B cell (primary cell): Measurements from ENCODE around the gene VAV2. TPM values are rescaled to one million over a fixed set of nuclear protein-coding genes. Genes with fewer than 3 reads are reported as not detected.

Source experiments
- ATAC-seq: fragments of 200-7000 bp; cut with Tn5 transposase; one replicate; pipeline ENCODE4 v1.10.0; 2021; ENCODE audit warnings: low read depth, mild to moderate bottlenecking, moderate number of reproducible peaks, moderate library complexity
- CTCF ChIA-PET: fragments of 350-600 bp; sonication (Branson Sonifier 250); formaldehyde crosslinking; loops from one replicate; lab custom pipeline; 2021; ENCODE audit warnings: antibody characterized with exemption, inconsistent platforms; lab: Charles Lee
- POLR2A ChIA-PET: fragments of 350-600 bp; sonication (Branson Sonifier 250); formaldehyde crosslinking; loops from one replicate; lab custom pipeline; 2021; ENCODE audit warnings: antibody characterized with exemption; lab: Charles Lee
- DNase-seq: peaks from one replicate; pipeline ENCODE4 v3.0.0; 2013
- H2AFZ ChIP-seq: 2 replicates; pipeline ENCODE4 v1.6.1; 2012; ENCODE audit warnings: mild to moderate bottlenecking, low read depth, low read length; ENCODE audit not compliant: insufficient read depth, poor library complexity, severe bottlenecking
- H3K27ac ChIP-seq, 2 donors: 1 replicate in 1 of 2; 2 replicates in 1 of 2; pipeline ENCODE4 v1.5.1; 2012 to 2013; ENCODE audit warnings: low read length in 2 of 2, mild to moderate bottlenecking in 2 of 2, moderate library complexity in 1 of 2
- H3K27me3 ChIP-seq, 4 experiments: fragments of 200-600 bp in 1 of 4; sonication (generic) in 1 of 4; replicated peaks in 1 of 4; 1 replicate in 2 of 4; 2 replicates in 2 of 4; pipeline versions ENCODE4 v1.6.1 to v1.7.0; 2013 to 2016; ENCODE audit warnings: low read length in 3 of 4, mild to moderate bottlenecking in 2 of 4, mixed read lengths in 1 of 4, moderate library complexity in 1 of 4; ENCODE audit not compliant: insufficient read depth in 4 of 4, control insufficient read depth in 3 of 4; ENCODE audit errors: control extremely low read depth in 1 of 4
- H3K36me3 ChIP-seq, 2 experiments: replicated peaks in 1 of 2; 1 replicate in 1 of 2; 2 replicates in 1 of 2; pipeline versions ENCODE4 v1.6.1 to v1.7.1; 2013; ENCODE audit warnings: low read length in 1 of 2; ENCODE audit not compliant: insufficient read depth in 2 of 2, control insufficient read depth in 1 of 2; ENCODE audit errors: control extremely low read depth in 1 of 2, extremely low read depth in 1 of 2
- H3K4me1 ChIP-seq, 2 donors: fragments of 200-600 bp in 1 of 2; sonication (generic) in 1 of 2; 1 replicate in 1 of 2; 2 replicates in 1 of 2; pipeline versions ENCODE4 v1.5.1 to v1.6.1; 2013 to 2017; ENCODE audit warnings: low read length in 2 of 2; ENCODE audit not compliant: control insufficient read depth in 2 of 2, insufficient read depth in 2 of 2
- H3K4me2 ChIP-seq: replicated peaks from 2 replicates; pipeline ENCODE3; 2012; ENCODE audit warnings: mild to moderate bottlenecking, low read depth, low read length; ENCODE audit not compliant: poor library complexity, severe bottlenecking
- H3K4me3 ChIP-seq, 5 experiments: fragments of 200-600 bp in 1 of 5; sonication (generic) in 1 of 5; 1 replicate in 3 of 5; 2 replicates in 2 of 5; pipeline versions ENCODE4 v1.5.1 to v1.7.0; 2011 to 2016; ENCODE audit warnings: low read length in 4 of 5, mild to moderate bottlenecking in 4 of 5, low read depth in 2 of 5, control low read depth in 1 of 5, moderate library complexity in 1 of 5; ENCODE audit not compliant: insufficient read depth in 1 of 5; ENCODE audit errors: control extremely low read depth in 1 of 5, extremely low read depth in 1 of 5
- H3K79me2 ChIP-seq: fragments of 200-600 bp; sonication (generic); one replicate; pipeline ENCODE4 v1.6.0; 2016; ENCODE audit warnings: low read length; ENCODE audit not compliant: control insufficient read depth, insufficient read depth
- H3K9ac ChIP-seq: fragments of 200-600 bp; sonication (generic); 2 replicates; pipeline ENCODE4 v1.6.1; 2017; ENCODE audit warnings: mild to moderate bottlenecking, low read length, moderate library complexity
- H3K9me3 ChIP-seq, 3 donors: one replicate each; pipeline versions ENCODE4 v1.6.1 to v1.7.1; 2013; ENCODE audit warnings: low read length in 2 of 3; ENCODE audit not compliant: control insufficient read depth in 2 of 3, insufficient read depth in 1 of 3; ENCODE audit errors: control extremely low read depth in 1 of 3
- H4K20me1 ChIP-seq: 2 replicates; pipeline ENCODE4 v1.6.0; 2012; ENCODE audit warnings: mild to moderate bottlenecking, low read length; ENCODE audit not compliant: insufficient read depth, control insufficient read depth, poor library complexity, severe bottlenecking
- H3K27ac Mint-ChIP-seq: one replicate; pipeline ENCODE4 v1.8.0; 2021; ENCODE audit warnings: mixed read lengths
- H3K27me3 Mint-ChIP-seq: one replicate; pipeline ENCODE4 v1.8.0; 2021; ENCODE audit warnings: mixed read lengths
- H3K4me1 Mint-ChIP-seq: one replicate; pipeline ENCODE4 v1.8.0; 2021; ENCODE audit warnings: mixed read lengths
- H3K4me3 Mint-ChIP-seq: one replicate; pipeline ENCODE4 v1.8.0; 2021; ENCODE audit warnings: mixed read lengths
- H3K9me3 Mint-ChIP-seq: one replicate; pipeline ENCODE4 v1.8.0; 2022; ENCODE audit warnings: mixed read lengths; ENCODE audit not compliant: insufficient read depth
- CTCF ChIP-seq: fragments of 200-600 bp; IDR thresholded peaks from one replicate; pipeline ENCODE4 v1.8.0; 2022; ENCODE audit warnings: antibody characterized with exemption, mild to moderate bottlenecking
- EZH2 ChIP-seq: IDR thresholded peaks from 2 replicates; pipeline ENCODE4 v1.6.1; 2012; ENCODE audit warnings: borderline replicate concordance, low read depth, mild to moderate bottlenecking, moderate library complexity, low read length; ENCODE audit not compliant: insufficient read depth, poor library complexity, severe bottlenecking
- WGBS: methylation state at CpG from one replicate; pipeline ENCODE4 v1.1.5; 2013; ENCODE audit warnings: missing lambda C conversion rate; ENCODE audit not compliant: insufficient coverage; 5-methylcytosine and 5-hydroxymethylcytosine counted together
- intact Hi-C: fragments of 100-400 bp; cut with micrococcal nuclease; formaldehyde crosslinking; loops from one replicate; pipeline ENCODE4 v1.10.0; 2022
- polyA plus RNA-seq: library from polyadenylated mRNA; depleted of rRNA; stranded (reverse); fragments of >200 nt; gene quantifications from 2 replicates; pipeline ENCODE4 v1.2.3, GENCODE V29; 2012
- total RNA-seq, 2 donors: library from RNA; stranded (reverse); fragments of 120-200 nt in 1 of 2; gene quantifications; 1 replicate in 1 of 2; 2 replicates in 1 of 2; pipeline versions ENCODE4 v1.2.3 to v1.2.4, GENCODE V29; 2013 to 2022

Gene VAV2
- total and polyA plus RNA-seq, 2 donors (not counting 1 experiment from before 2014, with no cell fraction given): 34.4 to 128 TPM

DNA sequence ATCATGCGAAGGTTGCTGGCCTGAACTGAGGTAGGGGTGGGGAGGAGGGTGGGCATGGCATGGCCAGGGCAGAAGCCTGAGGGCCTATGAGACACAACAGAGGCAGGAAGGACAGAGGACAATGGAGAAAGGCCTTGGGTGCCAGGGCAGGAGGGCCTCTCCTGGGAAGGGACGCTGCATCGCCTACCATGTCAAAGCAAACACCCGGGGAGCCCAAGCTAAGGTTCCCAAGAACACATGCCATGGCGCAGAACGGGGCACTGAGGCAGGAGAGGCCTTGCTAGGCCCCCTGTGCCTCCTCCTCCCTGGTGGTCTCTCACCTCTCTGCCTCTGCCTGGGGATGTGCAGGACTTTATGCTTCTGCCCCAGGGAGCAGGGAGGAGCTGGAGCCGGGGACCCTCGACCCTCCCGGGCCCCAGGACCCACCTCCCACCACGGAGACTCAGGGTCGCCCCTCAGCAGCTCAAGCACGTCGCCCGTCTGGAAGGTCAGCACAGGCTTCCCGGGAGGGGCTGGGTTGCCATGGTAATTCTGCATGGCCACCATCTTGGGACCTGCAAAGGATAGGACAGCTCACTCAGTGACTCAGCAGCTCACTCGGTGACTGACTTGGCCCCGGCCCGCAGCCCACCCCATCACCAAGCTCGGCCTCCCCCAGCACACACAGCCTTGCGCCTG lies 213.6 kb downstream of the VAV2 start:
- no peaks in the 10 kb centered on the region for H3K9me3 ChIP-seq
- H4K20me1 ChIP-seq: peaks cover 54% of the 10 kb centered on the region
- H3K27ac ChIP-seq: no peak overlapping the region
- H3K9me3 Mint-ChIP-seq: no peaks in the 10 kb centered on the region
- peaks cover 45% of the 10 kb centered on the region for H3K79me2 ChIP-seq
- DNase-seq (no peak), ATAC-seq (no peak)
- POLR2A ChIA-PET: no interaction called here
- no peak for TF ChIP-seq EZH2
- no peak for TF ChIP-seq CTCF
- H3K27ac Mint-ChIP-seq: no peak overlapping the region
- H3K9ac ChIP-seq: no peak overlapping the region
- H3K4me2 ChIP-seq: no peak overlapping the region
- WGBS: 93% methylated on average over 19 of the region's 20 CpGs
- no peaks in the 10 kb centered on the region for H3K27me3 ChIP-seq
- CTCF ChIA-PET: interaction anchor here (0.9 to 19.3 kb wide), 2 partner anchors 9 to 217 kb away, joined by 3 to 561 read pairs; no protein-coding TSS in a partner anchor
- peaks cover 0 to 80% of the 10 kb centered on the region in 2 experiments for H3K36me3 ChIP-seq
- peaks cover 14 to 22% of the 10 kb centered on the region in 2 donors for H3K4me1 ChIP-seq
- no peak overlapping the region for H3K4me3 ChIP-seq
- H3K4me1 Mint-ChIP-seq: peaks cover 21% of the 10 kb centered on the region
- intact Hi-C loops: no loop called here
- no peak overlapping the region for H3K4me3 Mint-ChIP-seq
- H2AFZ ChIP-seq: no peak overlapping the region
- H3K27me3 Mint-ChIP-seq: no peaks in the 10 kb centered on the region

DNA sequence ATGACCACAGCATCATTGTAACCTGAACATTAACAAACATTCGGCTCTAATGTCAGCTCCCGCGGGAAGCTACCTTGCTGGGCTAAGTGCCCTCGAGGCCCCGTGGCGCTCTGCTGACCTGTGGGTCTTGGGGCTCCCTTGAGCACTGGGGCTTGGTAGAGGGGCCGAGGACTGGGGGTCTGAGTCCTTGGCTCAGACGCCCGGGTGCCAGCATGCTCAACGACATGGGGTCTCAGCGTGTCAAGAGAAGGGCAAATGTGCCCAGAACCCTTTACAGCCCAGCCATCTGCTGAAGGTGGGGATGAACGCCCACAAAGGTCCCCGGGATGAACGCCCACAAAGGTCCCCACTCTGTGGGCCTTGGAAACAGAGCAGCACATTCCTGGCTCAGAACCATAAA lies 214.3 kb downstream of the VAV2 start:
- Histone ChIP-seq H3K36me3 (peaks cover 0 to 81% of the 10 kb centered on the region in 2 experiments), H4K20me1 (peaks cover 54% of the 10 kb centered on the region), H2AFZ (no peak overlapping the region), H3K4me1 (peaks cover 8 to 16% of the 10 kb centered on the region in 2 donors), H3K9me3 (no peaks in the 10 kb centered on the region), H3K4me2 (no peak overlapping the region), H3K4me3 (no peak overlapping the region), H3K27ac (no peak overlapping the region), H3K27me3 (no peaks in the 10 kb centered on the region), H3K9ac (no peak overlapping the region), H3K79me2 (peaks cover 40% of the 10 kb centered on the region)
- DNase-seq: no peak
- TF ChIP-seq CTCF (no peak), EZH2 (no peak)
- no peak overlapping the region for H3K4me3 Mint-ChIP-seq
- H3K9me3 Mint-ChIP-seq: no peaks in the 10 kb centered on the region
- WGBS: 94% methylated on average over 13 of the region's 14 CpGs
- intact Hi-C loops: no loop called here
- POLR2A ChIA-PET: no interaction called here
- CTCF ChIA-PET: interaction anchor here (1.0 to 19.3 kb wide), 3 partner anchors 35 to 321 kb away, joined by 3 to 561 read pairs (median 8); no protein-coding TSS in a partner anchor
- no peak for ATAC-seq
- H3K27me3 Mint-ChIP-seq: no peaks in the 10 kb centered on the region
- peaks cover 15% of the 10 kb centered on the region for H3K4me1 Mint-ChIP-seq
- no peak overlapping the region for H3K27ac Mint-ChIP-seq
